ENCODE data around the gene PLEKHH3. TPM values are rescaled to one million over a fixed set of nuclear protein-coding genes. Genes with fewer than 3 reads are reported as not detected.
"Not testable (repeated sequence)": the region's sequence is repeated elsewhere in the genome, so short reads cannot be mapped to it uniquely, and the experiment has no call there.

Gene PLEKHH3
- total RNA-seq, 1 donor from 2014 or later: 0.52 TPM

DNA sequence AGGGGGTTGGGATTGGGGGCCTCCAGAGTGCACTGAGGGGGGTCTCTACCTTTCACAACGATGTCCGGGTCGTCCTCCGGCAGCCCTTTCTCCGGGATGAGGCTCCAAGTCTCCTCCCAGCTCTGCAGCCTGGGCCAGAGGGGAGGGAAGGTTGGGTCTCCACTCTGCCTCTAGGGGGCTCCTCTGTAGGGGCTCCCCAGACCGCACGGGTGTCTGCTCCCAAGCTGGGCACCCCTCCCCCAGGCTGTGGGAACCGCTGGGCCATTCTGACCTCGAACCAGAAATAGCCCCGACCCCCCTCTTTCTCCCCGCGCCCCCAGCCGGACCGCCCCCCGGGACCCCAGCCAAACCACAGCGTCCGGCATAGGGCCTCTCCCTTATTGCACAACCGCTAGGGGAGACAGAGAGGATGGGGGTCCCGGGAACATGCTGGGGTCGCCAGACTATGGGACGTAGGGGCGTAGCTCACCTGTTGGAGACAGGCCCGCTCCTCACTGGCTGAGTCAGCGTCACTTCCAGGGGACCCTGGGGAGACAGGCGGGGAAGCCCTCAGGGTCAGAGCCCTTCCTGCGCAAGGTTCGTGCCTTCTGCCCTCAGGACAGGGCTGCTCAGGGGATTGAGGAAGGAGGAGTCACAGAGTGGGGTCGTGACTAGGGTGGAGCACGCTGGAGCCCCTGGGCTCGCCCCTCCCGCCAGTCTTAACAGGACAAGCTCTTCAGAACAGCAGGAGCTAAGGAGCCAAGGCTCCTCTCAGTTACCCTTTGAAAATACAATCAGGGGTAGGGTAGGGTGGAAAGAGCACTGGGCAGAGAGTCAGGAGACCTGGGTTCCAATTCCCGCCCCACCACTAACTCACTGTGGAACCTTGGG, 2.7 kb downstream of the PLEKHH3 start:
- Mint-ChIP-seq H3K27ac (peak overlapping the region; percentile 29), H3K9me3 (no peaks in the 10 kb centered on the region), H3K4me1 (ENCODE audit: low read depth) (peaks cover 49% of the 10 kb centered on the region), H3K27me3 (ENCODE audit: insufficient read depth) (peaks cover 48% of the 10 kb centered on the region), H3K4me3 (peak overlapping the region; percentile 58), H3K36me3 (ENCODE audit: low read depth) (peaks cover 3% of the 10 kb centered on the region)
- no peak for DNase-seq (ENCODE audit: low spot score)
- intact Hi-C loops (cut with micrococcal nuclease): loop anchor here (5.0 kb wide), 1 partner anchor 108 kb away; the partner anchor contains the start of gene WNK4

DNA sequence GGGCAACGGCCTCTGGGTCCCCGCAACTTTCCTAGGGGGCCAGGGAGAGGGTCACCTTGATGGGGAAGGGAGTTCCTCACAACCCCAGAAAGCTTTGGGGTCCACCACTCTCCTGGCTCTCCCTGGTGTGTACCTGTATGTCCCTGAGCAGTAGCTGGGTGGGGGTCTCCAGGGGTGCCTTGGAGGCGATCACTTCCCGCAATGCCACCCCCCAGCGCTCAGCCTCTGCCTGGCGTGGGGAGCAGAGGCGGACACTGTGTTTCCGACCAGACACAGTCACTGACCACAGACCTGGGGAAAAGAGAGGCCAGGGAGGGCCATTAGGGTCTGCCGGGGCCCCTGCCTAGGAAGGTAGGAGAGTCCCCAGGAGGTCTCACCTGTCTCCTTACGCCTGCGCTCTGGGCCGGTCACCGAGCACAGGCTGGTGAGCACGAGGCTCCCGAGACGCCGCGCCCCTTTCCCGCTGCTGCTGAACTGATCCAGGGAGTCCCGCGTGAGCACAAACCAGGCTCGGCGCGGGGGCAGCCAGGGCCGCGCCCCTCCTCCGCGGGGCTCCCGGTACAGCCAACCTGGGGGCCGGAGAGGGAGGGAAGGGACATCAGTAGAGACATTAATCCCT, 3.4 kb downstream of the PLEKHH3 start:
- DNase-seq (ENCODE audit: low spot score): no peak
- intact Hi-C loops (cut with micrococcal nuclease): loop anchor here (5.0 kb wide), 1 partner anchor 109 kb away; the partner anchor contains the start of gene WNK4
- Mint-ChIP-seq H3K4me3 (no peak overlapping the region), H3K27me3 (ENCODE audit: insufficient read depth) (peaks cover 54% of the 10 kb centered on the region), H3K4me1 (ENCODE audit: low read depth) (peaks cover 41% of the 10 kb centered on the region), H3K36me3 (ENCODE audit: low read depth) (peaks cover 5% of the 10 kb centered on the region), H3K9me3 (no peaks in the 10 kb centered on the region), H3K27ac (no peak overlapping the region)

DNA sequence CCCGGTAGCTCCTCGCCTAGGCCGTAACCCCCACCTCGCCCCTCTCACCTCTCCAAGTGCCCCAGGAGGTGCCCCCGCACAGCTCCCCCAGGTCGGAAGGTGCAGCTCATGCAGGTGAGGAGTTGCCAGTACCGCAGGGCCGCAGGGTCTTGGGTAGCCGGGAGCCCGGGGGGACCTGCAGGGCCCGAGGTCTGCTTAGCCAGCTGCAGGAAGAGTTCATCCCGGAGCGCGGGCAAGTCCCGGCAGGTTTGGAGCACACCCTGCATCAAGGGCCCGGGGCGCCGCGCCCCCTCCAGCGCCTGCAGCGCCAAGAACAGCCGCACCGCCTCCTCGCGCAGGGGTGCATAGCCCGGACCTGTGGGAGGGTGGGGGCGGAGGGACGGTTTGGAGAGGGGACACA, 4.8 kb downstream of the PLEKHH3 start:
- Mint-ChIP-seq H3K27me3 (ENCODE audit: insufficient read depth) (peaks cover 55% of the 10 kb centered on the region), H3K9me3 (no peaks in the 10 kb centered on the region), H3K36me3 (ENCODE audit: low read depth) (peaks cover 5% of the 10 kb centered on the region), H3K4me1 (ENCODE audit: low read depth) (peaks cover 28% of the 10 kb centered on the region), H3K27ac (no peak overlapping the region), H3K4me3 (no peak overlapping the region)
- intact Hi-C loops (cut with micrococcal nuclease): loop anchor here (5.0 kb wide), 1 partner anchor 110 kb away; the partner anchor contains the start of gene WNK4
- DNase-seq (ENCODE audit: low spot score): no peak

DNA sequence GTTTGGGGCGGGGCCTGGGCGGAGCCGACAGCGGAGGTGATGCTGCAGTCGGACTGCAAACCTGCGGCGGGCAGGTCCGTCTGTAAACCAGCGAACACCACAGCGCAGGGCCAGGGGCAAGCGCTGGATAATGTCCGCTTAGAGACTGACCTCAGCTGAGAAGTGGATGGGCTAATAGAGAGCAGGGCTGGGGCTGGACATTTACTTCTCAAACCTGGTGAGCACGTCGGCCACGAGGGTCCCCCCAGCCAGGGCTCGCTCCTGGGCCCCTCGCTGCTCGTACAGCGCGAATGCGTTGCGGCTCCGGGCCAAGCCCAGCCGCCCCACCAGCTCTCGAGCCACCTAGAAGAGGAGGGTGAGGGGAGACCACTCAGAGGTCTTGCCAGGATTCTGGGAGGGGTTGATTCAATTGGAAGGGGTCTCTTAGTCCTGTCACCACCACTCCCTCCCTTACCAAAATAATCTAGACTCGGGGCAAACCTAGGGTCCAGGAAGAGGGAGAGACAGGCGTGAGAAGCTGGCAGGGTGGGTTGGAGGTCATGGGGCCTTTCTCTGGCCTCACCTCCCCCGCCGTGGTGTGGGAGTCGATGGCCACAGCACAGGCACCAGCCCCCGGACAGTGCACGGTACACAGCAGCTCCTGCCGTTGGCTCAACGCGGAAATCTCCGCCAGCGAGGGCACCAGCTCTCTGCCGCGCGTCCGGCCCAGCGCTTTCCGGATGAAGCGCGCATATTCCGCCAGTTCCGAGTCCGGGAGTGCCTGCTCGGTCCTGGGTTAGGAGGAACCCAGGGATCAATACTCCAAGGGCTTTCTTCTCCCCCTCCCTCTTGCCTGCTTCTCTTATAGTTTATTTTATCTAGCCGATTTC, 5.8 kb downstream of the PLEKHH3 start:
- DNase-seq (ENCODE audit: low spot score): no peak
- H3K4me3 Mint-ChIP-seq: peak overlapping the region; percentile 74
- peaks cover 5% of the 10 kb centered on the region for H3K36me3 Mint-ChIP-seq (ENCODE audit: low read depth)
- H3K4me1 Mint-ChIP-seq (ENCODE audit: low read depth): peaks cover 25% of the 10 kb centered on the region
- no peaks in the 10 kb centered on the region for H3K9me3 Mint-ChIP-seq
- H3K27me3 Mint-ChIP-seq (ENCODE audit: insufficient read depth): peaks cover 49% of the 10 kb centered on the region
- no peak overlapping the region for H3K27ac Mint-ChIP-seq
- intact Hi-C loops (cut with micrococcal nuclease): loop anchor here (1.0 to 5.0 kb wide), 2 partner anchors 7 to 111 kb away; partner anchors contain the start of gene WNK4

DNA sequence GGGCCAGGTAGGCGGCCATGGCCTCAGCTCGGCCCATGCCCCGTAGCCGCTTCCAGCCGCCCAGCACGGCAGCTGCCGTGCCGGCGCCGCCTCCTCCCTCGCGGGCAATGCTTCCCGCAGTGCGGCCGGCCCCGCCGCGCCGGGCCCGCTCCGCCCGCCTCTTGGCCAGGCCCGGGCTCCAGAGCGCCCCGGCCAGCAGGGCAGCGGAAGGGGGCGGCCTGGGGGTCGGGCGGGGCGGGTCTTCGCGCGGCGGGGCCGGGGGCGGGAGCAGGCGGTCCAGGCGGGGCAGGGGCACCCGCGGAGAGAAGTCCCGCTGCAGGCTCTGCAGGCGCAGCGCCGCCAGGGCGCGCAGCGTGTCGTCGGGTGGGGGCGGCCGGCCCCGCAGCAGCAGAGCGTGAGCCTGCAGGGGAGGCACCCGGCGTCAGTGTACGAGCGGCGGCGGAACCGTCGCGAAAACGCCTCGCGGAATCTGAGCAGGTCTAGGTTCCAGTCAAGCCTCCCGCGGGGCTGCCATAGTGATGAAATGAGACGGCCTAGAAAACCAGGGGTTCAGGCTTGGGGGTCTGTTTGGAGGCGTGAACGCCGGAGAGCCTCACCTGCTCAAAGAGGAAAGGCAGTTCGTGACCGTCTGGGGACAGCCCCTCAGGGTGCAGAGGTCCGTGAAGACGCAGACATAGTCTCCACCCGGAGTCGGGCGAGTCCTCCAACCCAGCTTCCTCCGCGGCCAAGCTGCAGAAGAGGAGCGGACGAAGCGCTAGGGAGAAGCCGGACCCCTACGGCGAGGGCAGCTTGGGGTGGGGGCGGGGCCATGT, 6.6 kb downstream of the PLEKHH3 start:
- H3K9me3 Mint-ChIP-seq: no peaks in the 10 kb centered on the region
- H3K27ac Mint-ChIP-seq: no peak overlapping the region
- DNase-seq (ENCODE audit: low spot score): no peak
- H3K4me3 Mint-ChIP-seq: peak overlapping the region; percentile 74
- intact Hi-C loops (cut with micrococcal nuclease): loop anchor here (1.0 to 5.0 kb wide), 2 partner anchors 8 to 112 kb away; partner anchors contain the start of gene WNK4
- peaks cover 49% of the 10 kb centered on the region for H3K27me3 Mint-ChIP-seq (ENCODE audit: insufficient read depth)
- peaks cover 8% of the 10 kb centered on the region for H3K36me3 Mint-ChIP-seq (ENCODE audit: low read depth)
- peaks cover 25% of the 10 kb centered on the region for H3K4me1 Mint-ChIP-seq (ENCODE audit: low read depth)

DNA sequence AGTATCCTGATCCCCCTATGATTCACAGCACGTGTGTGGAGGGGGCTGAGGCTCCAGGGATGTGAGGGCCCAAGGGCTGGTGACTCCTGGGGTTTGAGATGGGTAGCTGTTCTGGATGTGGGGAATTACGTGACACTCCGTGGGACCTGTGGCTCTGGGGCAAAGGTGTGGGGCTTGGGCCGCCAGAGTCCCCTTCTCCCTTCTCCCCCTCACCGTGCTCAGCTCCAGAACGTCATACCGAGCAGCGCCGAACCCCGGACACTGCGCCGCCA, 7.2 kb downstream of the PLEKHH3 start:
- no peak overlapping the region for H3K27ac Mint-ChIP-seq
- no peaks in the 10 kb centered on the region for H3K9me3 Mint-ChIP-seq
- peaks cover 44% of the 10 kb centered on the region for H3K27me3 Mint-ChIP-seq (ENCODE audit: insufficient read depth)
- H3K4me3 Mint-ChIP-seq: peak overlapping the region; percentile 15
- intact Hi-C loops (cut with micrococcal nuclease): no loop called here
- no peak for DNase-seq (ENCODE audit: low spot score)
- peaks cover 8% of the 10 kb centered on the region for H3K36me3 Mint-ChIP-seq (ENCODE audit: low read depth)
- H3K4me1 Mint-ChIP-seq (ENCODE audit: low read depth): peaks cover 22% of the 10 kb centered on the region

DNA sequence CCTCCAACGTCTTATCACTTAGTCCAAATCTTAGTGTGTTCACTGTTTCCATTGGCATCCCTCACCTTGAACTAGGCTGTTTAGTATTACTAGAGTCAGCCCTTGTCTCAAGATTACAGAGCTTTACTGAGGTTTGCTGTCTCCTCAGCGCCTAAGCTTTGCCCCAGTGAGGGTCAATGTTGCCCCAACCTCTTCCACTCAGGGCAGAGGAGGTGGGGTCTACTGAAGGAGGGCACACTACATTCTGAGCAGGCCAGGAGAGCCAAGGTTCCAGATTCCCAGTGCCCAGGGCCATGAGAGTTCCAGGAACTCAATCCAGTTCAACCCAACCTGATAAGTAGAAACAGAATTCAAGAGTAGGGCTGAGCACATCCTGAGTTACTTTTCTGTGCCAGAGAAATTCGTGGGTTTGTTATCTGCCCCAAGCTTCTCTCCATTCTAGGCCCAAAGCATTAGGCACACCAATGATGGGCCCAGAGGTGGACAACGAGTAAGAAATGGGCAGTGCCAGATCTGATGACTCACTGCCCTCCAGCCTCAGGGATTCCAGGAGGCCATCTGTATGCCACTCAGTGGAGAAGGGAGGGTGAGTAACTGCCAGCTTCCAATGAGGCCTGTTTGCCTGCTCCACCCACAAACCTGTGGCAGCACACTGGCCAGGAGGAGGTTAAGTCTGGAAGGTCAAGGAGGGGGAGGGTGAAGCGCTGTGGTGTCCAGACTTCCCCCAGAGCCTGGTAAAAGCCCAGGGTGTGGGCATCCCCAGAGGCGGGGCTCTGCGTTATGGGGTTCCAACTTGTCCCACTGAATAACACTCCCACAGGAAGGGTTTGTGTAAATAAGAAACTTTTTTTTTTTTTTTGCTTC, 9.5 kb downstream of the PLEKHH3 start:
- Mint-ChIP-seq H3K36me3 (ENCODE audit: low read depth) (peaks cover 8% of the 10 kb centered on the region), H3K9me3 (no peaks in the 10 kb centered on the region)
- intact Hi-C loops (cut with micrococcal nuclease): no loop called here

DNA sequence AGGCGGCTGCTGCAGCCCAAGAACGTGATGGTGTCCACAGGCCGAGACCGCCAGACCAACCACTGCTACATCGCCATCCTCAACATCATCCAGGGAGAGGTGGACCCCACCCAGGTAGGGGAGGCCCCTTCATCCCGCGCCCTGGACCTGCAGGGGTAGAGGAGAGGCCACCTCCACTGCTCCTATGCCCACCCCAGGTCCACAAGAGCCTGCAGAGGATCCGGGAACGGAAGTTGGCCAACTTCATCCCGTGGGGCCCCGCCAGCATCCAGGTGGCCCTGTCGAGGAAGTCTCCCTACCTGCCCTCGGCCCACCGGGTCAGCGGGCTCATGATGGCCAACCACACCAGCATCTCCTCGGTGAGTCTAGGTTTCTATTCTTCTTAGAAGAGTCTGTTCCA, 10.7 kb downstream of the PLEKHH3 start:
- H3K27ac Mint-ChIP-seq; DNase-seq (ENCODE audit: low spot score); H3K4me3 Mint-ChIP-seq; H3K4me1 Mint-ChIP-seq (ENCODE audit: low read depth); H3K9me3 Mint-ChIP-seq; intact Hi-C loops (cut with micrococcal nuclease): not testable (repeated sequence)
- Mint-ChIP-seq H3K36me3 (ENCODE audit: low read depth) (peaks cover 11% of the 10 kb centered on the region), H3K27me3 (ENCODE audit: insufficient read depth) (peaks cover 22% of the 10 kb centered on the region)

More for the DNA sequence above, 9.5 kb downstream of the PLEKHH3 start:
- DNase-seq (ENCODE audit: low spot score): no peak
- Mint-ChIP-seq H3K4me3 (no peak overlapping the region), H3K27ac (no peak overlapping the region), H3K27me3 (ENCODE audit: insufficient read depth) (peaks cover 30% of the 10 kb centered on the region), H3K4me1 (ENCODE audit: low read depth) (peaks cover 16% of the 10 kb centered on the region)

DNA sequence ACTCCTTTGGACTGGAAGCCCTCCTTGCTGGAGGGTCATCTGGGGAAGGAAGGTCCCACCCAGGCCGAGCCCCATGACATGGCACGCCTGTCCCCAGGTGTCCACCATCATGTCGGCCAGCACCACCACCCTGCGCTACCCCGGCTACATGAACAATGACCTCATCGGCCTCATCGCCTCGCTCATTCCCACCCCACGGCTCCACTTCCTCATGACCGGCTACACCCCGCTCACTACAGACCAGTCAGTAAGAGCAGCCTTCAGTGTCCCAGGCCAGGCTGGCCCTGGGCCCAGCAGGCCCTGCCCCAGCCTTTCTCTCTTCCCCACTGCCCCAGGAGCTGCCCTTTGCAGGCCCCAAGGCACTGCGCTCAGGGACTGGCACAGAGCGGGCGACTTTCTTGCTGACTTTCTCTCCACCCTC, 11.2 kb downstream of the PLEKHH3 start:
- Mint-ChIP-seq H3K4me1 (ENCODE audit: low read depth) (peaks cover 5% of the 10 kb centered on the region), H3K36me3 (ENCODE audit: low read depth) (peaks cover 11% of the 10 kb centered on the region), H3K9me3 (no peaks in the 10 kb centered on the region), H3K4me3 (no peak overlapping the region), H3K27ac (no peak overlapping the region), H3K27me3 (ENCODE audit: insufficient read depth) (peaks cover 17% of the 10 kb centered on the region)
- no peak for DNase-seq (ENCODE audit: low spot score)
- intact Hi-C loops (cut with micrococcal nuclease): no loop called here

DNA sequence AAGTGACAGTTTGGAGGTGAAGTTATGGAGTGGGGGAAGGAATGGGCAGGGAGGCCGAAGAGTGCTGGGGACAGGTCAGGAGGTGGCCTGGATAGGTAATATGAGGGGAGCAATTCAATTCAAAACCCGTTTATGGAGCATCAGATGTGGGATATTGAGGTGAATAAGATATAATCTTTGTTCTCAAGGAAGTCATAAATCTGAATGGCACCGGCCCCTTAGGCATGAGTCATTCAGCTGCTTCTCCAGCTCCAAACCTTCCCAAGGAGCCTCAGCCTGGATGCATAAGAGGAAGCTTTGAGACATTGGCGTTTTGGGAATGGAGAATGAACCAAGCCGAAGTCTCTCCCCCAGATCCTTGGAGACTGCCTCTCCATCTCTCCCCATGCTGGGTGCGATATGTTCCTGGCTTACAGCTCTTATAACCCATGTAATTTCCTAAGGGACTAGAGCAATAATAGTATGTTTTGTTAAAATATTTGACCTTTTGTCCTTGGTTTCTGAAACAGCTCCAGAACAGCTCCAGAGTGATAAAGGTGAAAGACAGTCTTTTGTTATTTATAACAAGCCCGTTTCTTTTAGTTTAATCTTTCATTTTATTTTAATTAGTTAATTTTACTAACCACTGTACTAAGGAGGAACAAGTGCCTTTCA, 16.0 kb downstream of the PLEKHH3 start:
- no peak for DNase-seq (ENCODE audit: low spot score)
- Mint-ChIP-seq H3K27ac (no peak overlapping the region), H3K4me3 (peak overlapping the region; percentile 6), H3K27me3 (ENCODE audit: insufficient read depth) (peaks cover 2% of the 10 kb centered on the region), H3K36me3 (ENCODE audit: low read depth) (peaks cover 6% of the 10 kb centered on the region), H3K4me1 (ENCODE audit: low read depth) (peaks cover 20% of the 10 kb centered on the region), H3K9me3 (no peaks in the 10 kb centered on the region)
- intact Hi-C loops (cut with micrococcal nuclease): no loop called here

DNA sequence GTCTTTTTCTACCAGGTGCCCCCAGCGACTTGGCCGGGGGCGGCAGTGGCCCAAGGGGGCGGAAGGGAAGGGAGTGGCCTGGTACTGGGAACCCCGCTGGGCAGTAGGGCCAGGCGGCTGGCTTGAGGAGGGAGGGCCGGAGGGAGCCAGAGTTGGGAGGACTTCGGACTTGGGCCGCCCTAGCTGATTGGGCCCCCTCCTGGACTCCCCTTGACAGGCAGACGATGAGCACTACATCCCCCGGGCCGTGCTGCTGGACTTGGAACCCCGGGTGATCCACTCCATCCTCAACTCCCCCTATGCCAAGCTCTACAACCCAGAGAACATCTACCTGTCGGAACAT, 16.9 kb downstream of the PLEKHH3 start:
- not testable (repeated sequence) for H3K36me3 Mint-ChIP-seq (ENCODE audit: low read depth); DNase-seq (ENCODE audit: low spot score); H3K27ac Mint-ChIP-seq; H3K9me3 Mint-ChIP-seq; H3K27me3 Mint-ChIP-seq (ENCODE audit: insufficient read depth)
- peak overlapping the region; percentile 86 for H3K4me3 Mint-ChIP-seq
- intact Hi-C loops (cut with micrococcal nuclease): loop anchor here (1.0 to 2.0 kb wide), 2 partner anchors 19 to 51 kb away; partner anchors contain the start of genes RETREG3 and TUBG1
- H3K4me1 Mint-ChIP-seq (ENCODE audit: low read depth): peaks cover 26% of the 10 kb centered on the region
